ENCODE measurements around the gene RFTN1.

RFTN1 gene

GRCh38 chr3:16528106-16528505 is 14.6 kb upstream of the RFTN1 start:
- no peak for DNase-seq

- DNase-seq, result no peak
Measured at GRCh38 chr3:16524196-16524595, 10.7 kb upstream of the RFTN1 start.

- DNase-seq, result no peak
Measured at GRCh38 chr3:16523778-16524177, 10.3 kb upstream of the RFTN1 start.

GRCh38 chr3:16522834-16523233 is 9.3 kb upstream of the RFTN1 start:
- DNase-seq, result no peak

- DNase-seq, result no peak
Measured at GRCh38 chr3:16520970-16521881, 7.7 kb upstream of the RFTN1 start.

GRCh38 chr3:16520241-16520969 is 6.9 kb upstream of the RFTN1 start:
- no peak for DNase-seq

- DNase-seq, result peak; percentile 21
Measured at GRCh38 chr3:16516695-16517481, 3.4 kb upstream of the RFTN1 start.

- peak; percentile 44 for DNase-seq
Measured at GRCh38 chr3:16515885-16516420, 2.5 kb upstream of the RFTN1 start.

- no peak for DNase-seq
Measured at GRCh38 chr3:16514755-16515353, 1.4 kb upstream of the RFTN1 start.

GRCh38 chr3:16514021-16514700 is 662 bp upstream of the RFTN1 start:
- no peak for DNase-seq

- peak; percentile 54 for DNase-seq
Measured at GRCh38 chr3:16512435-16513140, 911 bp downstream of the RFTN1 start.

GRCh38 chr3:16511681-16512434 is 1.6 kb downstream of the RFTN1 start:
- DNase-seq, result peak; percentile 78

- DNase-seq, result no peak
Measured at GRCh38 chr3:16510620-16511319, 2.7 kb downstream of the RFTN1 start.

- no peak for DNase-seq
Measured at GRCh38 chr3:16509721-16510619, 3.5 kb downstream of the RFTN1 start.

GRCh38 chr3:16508591-16508995 is 4.9 kb downstream of the RFTN1 start:
- DNase-seq, result peak; percentile 36

GRCh38 chr3:16508243-16508578 is 5.3 kb downstream of the RFTN1 start:
- DNase-seq, result no peak

GRCh38 chr3:16507578-16508242 is 5.8 kb downstream of the RFTN1 start:
- DNase-seq, result no peak

GRCh38 chr3:16506884-16507577 is 6.5 kb downstream of the RFTN1 start:
- DNase-seq, result no peak
